HFF-Myc (cell line): Measurements from ENCODE around the gene PIK3R2.
A peak's percentile ranks its signal among the peaks of the same experiment; 100 is the strongest.

ENCODE experiments used
- DNase-seq: peaks from one replicate; pipeline ENCODE4 v3.0.0-alpha.2; 2011; ENCODE audit warnings: low read depth; ENCODE audit errors: extremely low read depth
- H3K4me3 ChIP-seq: replicated peaks from 2 replicates; pipeline ENCODE4 v1.5.1; 2011; ENCODE audit warnings: low read depth, mild to moderate bottlenecking, control low read depth, low read length
- CTCF ChIP-seq: IDR thresholded peaks from 2 replicates; pipeline ENCODE4 v1.5.1; 2012; ENCODE audit warnings: mild to moderate bottlenecking, low read depth, low read length, control low read depth; ENCODE audit errors: missing control alignments

Gene PIK3R2

GRCh38 chr19:18185538-18185937, 32.6 kb downstream of the PIK3R2 start:
- no peak for TF ChIP-seq CTCF
- DNase-seq: no peak
- H3K4me3 ChIP-seq: no peak overlapping the region

GRCh38 chr19:18190278-18190677, 37.3 kb downstream of the PIK3R2 start:
- TF ChIP-seq CTCF: no peak
- DNase-seq: no peak
- no peak overlapping the region for H3K4me3 ChIP-seq

- no peak for TF ChIP-seq CTCF
- no peak for DNase-seq
- H3K4me3 ChIP-seq: peak overlapping the region; percentile 60
These were observed 38.7 kb downstream of the PIK3R2 start for GRCh38 chr19:18191640-18192062.

GRCh38 chr19:18192673-18193387, 39.9 kb downstream of the PIK3R2 start, which contains the start of gene MPV17L2:
Gene MPV17L2, plus strand, starts transcription at chr19:18193218. Its CDS starts 64 bp downstream, at chr19:18193282.
- H3K4me3 ChIP-seq: peak within 1 kb of the TSS; percentile 84
- DNase-seq: peak; percentile 100
- no peak for TF ChIP-seq CTCF

GRCh38 chr19:18193388-18194180, 40.6 kb downstream of the PIK3R2 start:
- no peak for TF ChIP-seq CTCF
- peak overlapping the region; percentile 84 for H3K4me3 ChIP-seq
- DNase-seq: no peak

GRCh38 chr19:18194181-18194530, 41.2 kb downstream of the PIK3R2 start:
- TF ChIP-seq CTCF: no peak
- DNase-seq: no peak

More at GRCh38 chr19:18194181-18194530, 41.2 kb downstream of the PIK3R2 start:
- peak overlapping the region; percentile 84 for H3K4me3 ChIP-seq
